Parathyroid adenoma (tissue), 2 donors: ENCODE results near the gene SFMBT2.
"Not testable (repeated sequence)": the region's sequence is repeated elsewhere in the genome, so short reads cannot be mapped to it uniquely, and the experiment has no call there.

Source experiments
- H2AFZ ChIP-seq: fragments of 300-600 bp; sonication (generic); one replicate; pipeline ENCODE4 v1.7.0; 2017; ENCODE audit warnings: antibody characterized with exemption, mild to moderate bottlenecking
- H3K27ac ChIP-seq: fragments of 300-600 bp; sonication (generic); one replicate; pipeline ENCODE4 v1.7.0; 2017
- H3K27me3 ChIP-seq: fragments of 300-600 bp; sonication (generic); one replicate; pipeline ENCODE4 v1.7.0; 2017; ENCODE audit warnings: low read length; ENCODE audit not compliant: control insufficient read depth, insufficient read depth
- H3K36me3 ChIP-seq: fragments of 300-600 bp; sonication (generic); one replicate; pipeline ENCODE4 v1.7.0; 2017; ENCODE audit warnings: low read length; ENCODE audit not compliant: control insufficient read depth, insufficient read depth
- H3K4me1 ChIP-seq: fragments of 300-600 bp; sonication (generic); one replicate; pipeline ENCODE4 v1.7.0; 2017; ENCODE audit warnings: control low read depth
- H3K4me2 ChIP-seq: fragments of 300-600 bp; sonication (generic); one replicate; pipeline ENCODE4 v1.7.0; 2017; ENCODE audit warnings: low read length
- H3K4me3 ChIP-seq: fragments of 300-600 bp; sonication (generic); one replicate; pipeline ENCODE4 v1.7.0; 2017; ENCODE audit warnings: low read depth, low read length
- H3K79me2 ChIP-seq: fragments of 300-600 bp; sonication (generic); one replicate; pipeline ENCODE4 v1.7.0; 2017; ENCODE audit warnings: control low read depth
- H3K9ac ChIP-seq: fragments of 300-600 bp; sonication (generic); one replicate; pipeline ENCODE4 v1.7.0; 2017; ENCODE audit warnings: mild to moderate bottlenecking
- H3K9me3 ChIP-seq: fragments of 300-600 bp; sonication (generic); one replicate; pipeline ENCODE4 v1.7.0; 2017; ENCODE audit warnings: low read length; ENCODE audit not compliant: control insufficient read depth
- TF ChIP-seq, protein P1 (sequence below): fragments of 300-600 bp; sonication (generic); IDR thresholded peaks from one replicate; pipeline ENCODE4 v1.7.0; 2017; ENCODE audit warnings: antibody characterized with exemption, mild to moderate bottlenecking
- donor health status: primary hyperparathyroidism.

Gene SFMBT2

GRCh38 chr10:7225133-7225532, 185.7 kb downstream of the SFMBT2 start:
- Histone ChIP-seq H3K27ac (no peak overlapping the region), H3K36me3 (no peaks in the 10 kb centered on the region), H3K79me2 (no peaks in the 10 kb centered on the region), H3K27me3 (no peaks in the 10 kb centered on the region), H3K9ac (no peak overlapping the region), H2AFZ (no peak overlapping the region), H3K4me1 (no peaks in the 10 kb centered on the region), H3K9me3 (no peaks in the 10 kb centered on the region), H3K4me3 (no peak overlapping the region), H3K4me2 (no peak overlapping the region)
- TF ChIP-seq, protein P1, sequence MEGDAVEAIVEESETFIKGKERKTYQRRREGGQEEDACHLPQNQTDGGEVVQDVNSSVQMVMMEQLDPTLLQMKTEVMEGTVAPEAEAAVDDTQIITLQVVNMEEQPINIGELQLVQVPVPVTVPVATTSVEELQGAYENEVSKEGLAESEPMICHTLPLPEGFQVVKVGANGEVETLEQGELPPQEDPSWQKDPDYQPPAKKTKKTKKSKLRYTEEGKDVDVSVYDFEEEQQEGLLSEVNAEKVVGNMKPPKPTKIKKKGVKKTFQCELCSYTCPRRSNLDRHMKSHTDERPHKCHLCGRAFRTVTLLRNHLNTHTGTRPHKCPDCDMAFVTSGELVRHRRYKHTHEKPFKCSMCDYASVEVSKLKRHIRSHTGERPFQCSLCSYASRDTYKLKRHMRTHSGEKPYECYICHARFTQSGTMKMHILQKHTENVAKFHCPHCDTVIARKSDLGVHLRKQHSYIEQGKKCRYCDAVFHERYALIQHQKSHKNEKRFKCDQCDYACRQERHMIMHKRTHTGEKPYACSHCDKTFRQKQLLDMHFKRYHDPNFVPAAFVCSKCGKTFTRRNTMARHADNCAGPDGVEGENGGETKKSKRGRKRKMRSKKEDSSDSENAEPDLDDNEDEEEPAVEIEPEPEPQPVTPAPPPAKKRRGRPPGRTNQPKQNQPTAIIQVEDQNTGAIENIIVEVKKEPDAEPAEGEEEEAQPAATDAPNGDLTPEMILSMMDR: no peak

- TF ChIP-seq, protein P1: no peak
- H3K36me3 ChIP-seq: no peaks in the 10 kb centered on the region
- no peaks in the 10 kb centered on the region for H3K9me3 ChIP-seq
- H3K27me3 ChIP-seq: no peaks in the 10 kb centered on the region
- no peak overlapping the region for H3K9ac ChIP-seq
- no peaks in the 10 kb centered on the region for H3K79me2 ChIP-seq
- no peak overlapping the region for H3K27ac ChIP-seq
- no peaks in the 10 kb centered on the region for H3K4me1 ChIP-seq
- no peak overlapping the region for H3K4me3 ChIP-seq
- H3K4me2 ChIP-seq: no peak overlapping the region
- no peak overlapping the region for H2AFZ ChIP-seq
Observed at GRCh38 chr10:7218968-7219367, 191.9 kb downstream of the SFMBT2 start.

DNA sequence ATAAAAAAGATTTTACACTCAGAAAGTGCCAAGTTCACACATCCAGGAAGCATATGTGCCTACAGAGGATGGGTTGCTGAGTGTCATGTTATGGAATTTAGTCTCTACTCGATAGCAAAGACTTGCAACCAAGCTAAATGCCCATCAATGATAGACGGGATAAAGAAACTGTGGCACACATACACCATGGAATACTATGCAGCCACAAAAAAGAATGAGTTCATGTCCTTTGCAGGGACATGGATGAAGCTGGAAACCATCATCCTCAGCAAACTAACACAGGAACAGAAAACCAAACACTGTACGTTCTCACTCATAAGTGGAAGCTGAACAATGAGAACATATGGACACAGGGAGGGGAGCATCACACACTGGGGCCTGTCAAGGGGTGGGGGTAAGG, 198.1 kb downstream of the SFMBT2 start:
- not testable (repeated sequence) for H3K36me3 ChIP-seq, H3K4me2 ChIP-seq, H3K4me3 ChIP-seq, H3K79me2 ChIP-seq, H3K27ac ChIP-seq, H3K27me3 ChIP-seq, H3K4me1 ChIP-seq, H2AFZ ChIP-seq, H3K9ac ChIP-seq, H3K9me3 ChIP-seq

DNA sequence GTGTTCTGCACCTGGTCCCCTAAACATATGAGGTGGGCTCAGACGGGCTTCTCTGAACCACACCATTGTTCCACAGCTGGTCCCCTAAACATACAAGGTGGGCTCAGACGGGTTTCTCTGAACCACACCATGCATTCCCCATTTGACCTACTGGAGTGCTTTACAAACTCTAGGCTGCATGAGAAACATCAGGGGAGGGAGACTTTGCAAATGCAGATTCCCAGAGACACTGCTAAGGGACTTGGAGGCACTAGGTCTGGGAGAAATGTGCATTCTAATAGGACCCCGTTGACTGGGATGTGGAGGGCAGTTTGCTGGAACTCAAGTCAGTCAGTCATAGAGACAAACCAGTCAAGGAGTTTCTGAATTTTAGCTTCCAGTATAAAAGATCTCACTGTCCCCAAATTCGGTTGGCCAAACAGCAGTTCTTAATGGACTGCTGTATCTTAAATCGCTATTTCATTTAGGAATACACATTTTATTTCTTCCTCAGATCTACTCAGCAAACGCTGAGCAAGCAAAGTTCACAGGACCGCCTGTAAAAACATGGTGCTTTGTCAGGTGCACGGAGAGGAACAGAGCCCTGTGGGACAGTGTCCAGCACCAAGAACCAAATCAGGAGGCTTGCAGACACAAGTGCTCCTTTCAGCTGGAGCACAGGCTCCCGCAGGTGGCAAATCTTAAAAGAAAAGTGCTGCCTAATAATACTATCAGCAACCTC, 198.8 kb downstream of the SFMBT2 start:
- no peak overlapping the region for H3K9ac ChIP-seq
- no peaks in the 10 kb centered on the region for H3K27me3 ChIP-seq

GRCh38 chr10:7210516-7210915, 200.3 kb downstream of the SFMBT2 start:
- no peaks in the 10 kb centered on the region for H3K27me3 ChIP-seq
- TF ChIP-seq, protein P1: no peak
- H3K4me3 ChIP-seq: no peak overlapping the region
- H3K27ac ChIP-seq: no peak overlapping the region
- no peaks in the 10 kb centered on the region for H3K79me2 ChIP-seq
- H2AFZ ChIP-seq: no peak overlapping the region
- no peak overlapping the region for H3K4me2 ChIP-seq
- H3K36me3 ChIP-seq: no peaks in the 10 kb centered on the region
- H3K9me3 ChIP-seq: no peaks in the 10 kb centered on the region
- H3K9ac ChIP-seq: no peak overlapping the region
- H3K4me1 ChIP-seq: no peaks in the 10 kb centered on the region

More for the DNA sequence above, 198.8 kb downstream of the SFMBT2 start:
- TF ChIP-seq, protein P1: no peak
- Histone ChIP-seq H3K4me2 (no peak overlapping the region), H2AFZ (no peak overlapping the region), H3K79me2 (no peaks in the 10 kb centered on the region), H3K9me3 (no peaks in the 10 kb centered on the region), H3K4me1 (no peaks in the 10 kb centered on the region), H3K36me3 (no peaks in the 10 kb centered on the region), H3K4me3 (no peak overlapping the region), H3K27ac (no peak overlapping the region)
